NCI-H345 (cell line): ENCODE results near the gene NR1H2.
A peak's percentile ranks its signal among the peaks of the same experiment; 100 is the strongest.
"Not testable (repeated sequence)": the region's sequence is repeated elsewhere in the genome, so short reads cannot be mapped to it uniquely, and the experiment has no call there.

Experiments
- DNase-seq: peaks from one replicate; lab custom pipeline; 2025; lab: John Stamatoyannopoulos, UW

NR1H2 gene

DNA sequence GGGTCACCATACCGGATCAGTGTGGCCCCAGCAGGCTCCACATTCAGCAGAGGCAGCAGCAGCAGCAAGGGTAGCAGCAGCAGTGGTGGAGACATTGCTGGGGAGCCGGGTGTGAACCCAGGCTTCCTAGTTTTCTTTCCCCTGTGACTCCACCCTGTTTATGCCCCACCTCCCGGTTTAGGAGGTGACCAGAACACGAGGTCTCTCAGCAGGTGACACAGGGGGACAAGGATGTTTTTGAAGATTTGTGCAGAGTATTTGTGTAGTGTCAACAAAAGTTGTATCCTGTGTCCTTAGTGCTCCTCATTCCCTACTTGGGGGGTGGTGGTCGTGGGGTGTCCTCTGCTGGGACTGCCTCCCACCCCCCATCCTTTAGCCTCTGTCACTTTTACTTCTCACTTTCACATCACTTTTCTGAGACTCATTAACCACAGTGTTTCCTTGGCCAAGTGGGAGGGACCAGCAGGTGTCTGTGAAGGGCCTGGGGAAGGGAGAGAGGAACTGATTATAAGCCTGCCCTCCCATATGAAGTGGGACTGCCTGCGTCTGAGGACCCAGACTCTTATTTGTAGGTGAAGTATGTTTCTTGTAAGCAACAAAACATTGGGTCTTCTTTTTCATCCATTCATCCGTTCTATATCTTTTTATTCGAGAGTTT is 31.5 kb upstream of the NR1H2 start:
- no peak for DNase-seq

- DNase-seq = not testable (repeated sequence)
These were observed 29.1 kb upstream of the NR1H2 start for GRCh38 chr19:50347089-50347581.

DNA sequence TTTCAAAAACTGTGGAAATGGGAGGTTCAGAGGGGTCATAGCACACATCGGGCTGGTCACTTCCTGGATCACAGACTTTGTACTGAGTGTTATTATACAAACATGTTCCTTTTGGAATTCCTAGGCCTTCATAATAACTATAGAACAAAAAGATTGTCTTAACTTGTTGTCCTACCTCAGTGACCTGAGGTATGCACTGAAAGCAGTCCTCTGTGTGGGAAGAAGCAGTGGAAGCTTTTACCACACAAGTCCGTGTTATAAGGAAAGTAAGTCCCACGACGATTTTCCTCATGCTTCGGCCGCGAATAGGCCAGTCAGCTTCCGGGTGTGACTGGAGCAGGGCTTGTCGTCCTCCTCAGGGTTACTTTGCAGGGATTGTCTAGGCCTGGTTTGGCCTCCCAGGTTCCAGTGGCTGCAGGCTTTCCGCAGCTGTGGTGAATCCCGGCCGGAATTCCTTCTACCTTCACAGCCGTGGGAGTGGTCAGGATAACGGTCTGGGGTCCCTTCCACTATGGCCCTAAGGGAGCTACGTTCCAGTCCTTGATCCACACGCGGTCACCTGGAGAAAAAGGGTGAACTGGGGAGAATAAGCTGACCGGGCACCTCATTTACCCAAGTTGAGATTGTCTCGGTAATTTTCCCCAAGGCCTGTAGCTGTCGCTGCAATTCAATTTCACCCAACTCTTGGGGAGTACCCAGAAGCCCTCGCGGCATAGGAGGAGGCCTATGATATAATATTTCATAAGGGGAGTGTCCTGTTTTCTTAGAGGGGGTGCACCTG is 26.8 kb upstream of the NR1H2 start:
- no peak for DNase-seq

DNA sequence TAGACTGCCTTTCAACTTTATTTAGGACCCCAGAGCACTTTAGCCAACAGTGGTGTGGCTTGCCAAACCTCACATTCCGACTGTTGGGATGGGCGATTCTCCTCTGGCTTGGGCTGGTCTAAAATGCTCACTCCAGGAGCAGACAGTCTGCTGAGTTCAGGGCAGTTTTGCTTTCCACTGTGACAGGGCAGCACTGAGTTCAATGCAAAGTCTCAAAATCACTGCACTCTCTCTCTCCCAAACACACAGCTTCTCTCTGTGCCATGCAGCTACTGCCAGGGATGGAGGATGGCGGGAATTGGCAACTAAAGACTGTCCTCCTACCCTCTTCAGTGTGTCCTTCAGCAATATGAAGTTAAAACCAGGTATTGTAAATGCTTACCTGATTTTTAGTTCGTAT is 24.0 kb upstream of the NR1H2 start:
- no peak for DNase-seq

GRCh38 chr19:50353487-50353880 is 22.8 kb upstream of the NR1H2 start:
- DNase-seq = not testable (repeated sequence)

GRCh38 chr19:50356691-50357177 is 19.5 kb upstream of the NR1H2 start:
- DNase-seq = no peak

GRCh38 chr19:50357178-50358100 is 18.8 kb upstream of the NR1H2 start:
- DNase-seq = peak; percentile 75

GRCh38 chr19:50358483-50359327 is 17.6 kb upstream of the NR1H2 start:
- peak; percentile 70 for DNase-seq

- no peak for DNase-seq
These were observed 16.9 kb upstream of the NR1H2 start for GRCh38 chr19:50359328-50359818.

DNA sequence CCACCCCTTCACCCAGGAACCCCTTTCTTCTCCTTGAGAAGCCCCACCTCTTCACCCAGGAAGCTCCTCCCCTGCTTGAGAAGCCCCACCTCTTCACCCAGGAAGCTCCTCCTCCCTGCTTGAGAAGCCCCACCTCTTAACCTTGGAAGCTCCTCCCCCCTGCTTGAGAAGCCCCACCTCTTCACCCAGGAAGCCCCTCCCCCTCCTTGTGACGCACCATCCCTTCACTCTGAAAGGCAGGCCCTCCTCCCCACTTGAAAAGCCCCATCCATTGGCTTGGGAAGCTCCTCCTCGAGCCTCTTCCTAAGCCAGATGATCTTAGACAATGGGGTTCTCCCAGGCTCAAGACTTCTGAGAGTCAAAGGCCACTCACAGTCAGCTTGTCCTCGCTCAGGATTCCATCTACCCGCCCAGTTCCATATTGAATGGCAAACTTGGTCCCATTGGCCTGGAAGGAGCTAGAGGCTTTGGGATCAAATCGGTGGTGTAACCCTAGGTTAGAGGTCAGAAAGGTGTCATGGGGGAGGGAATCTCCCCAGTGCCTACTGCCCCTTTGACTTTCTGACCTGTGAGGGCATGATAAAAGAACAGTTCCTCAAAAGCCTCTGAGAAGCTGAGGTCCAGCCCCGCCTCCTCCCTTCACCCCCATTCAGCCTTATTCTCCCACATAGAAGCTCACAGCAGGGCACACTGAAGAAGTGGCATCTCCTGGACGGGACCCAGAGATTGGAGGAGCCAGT is 14.8 kb upstream of the NR1H2 start:
- DNase-seq = no peak

- DNase-seq = no peak
These were observed 14.2 kb upstream of the NR1H2 start for GRCh38 chr19:50362030-50362412.

- DNase-seq = no peak
These were observed 13.4 kb upstream of the NR1H2 start for GRCh38 chr19:50362656-50363424.

- no peak for DNase-seq
These were observed 10.6 kb upstream of the NR1H2 start, which contains the start of gene NAPSA for GRCh38 chr19:50365434-50366306. Gene NAPSA (minus strand): TSS chr19:50365639. CDS start chr19:50365621, 18 bp downstream.

DNA sequence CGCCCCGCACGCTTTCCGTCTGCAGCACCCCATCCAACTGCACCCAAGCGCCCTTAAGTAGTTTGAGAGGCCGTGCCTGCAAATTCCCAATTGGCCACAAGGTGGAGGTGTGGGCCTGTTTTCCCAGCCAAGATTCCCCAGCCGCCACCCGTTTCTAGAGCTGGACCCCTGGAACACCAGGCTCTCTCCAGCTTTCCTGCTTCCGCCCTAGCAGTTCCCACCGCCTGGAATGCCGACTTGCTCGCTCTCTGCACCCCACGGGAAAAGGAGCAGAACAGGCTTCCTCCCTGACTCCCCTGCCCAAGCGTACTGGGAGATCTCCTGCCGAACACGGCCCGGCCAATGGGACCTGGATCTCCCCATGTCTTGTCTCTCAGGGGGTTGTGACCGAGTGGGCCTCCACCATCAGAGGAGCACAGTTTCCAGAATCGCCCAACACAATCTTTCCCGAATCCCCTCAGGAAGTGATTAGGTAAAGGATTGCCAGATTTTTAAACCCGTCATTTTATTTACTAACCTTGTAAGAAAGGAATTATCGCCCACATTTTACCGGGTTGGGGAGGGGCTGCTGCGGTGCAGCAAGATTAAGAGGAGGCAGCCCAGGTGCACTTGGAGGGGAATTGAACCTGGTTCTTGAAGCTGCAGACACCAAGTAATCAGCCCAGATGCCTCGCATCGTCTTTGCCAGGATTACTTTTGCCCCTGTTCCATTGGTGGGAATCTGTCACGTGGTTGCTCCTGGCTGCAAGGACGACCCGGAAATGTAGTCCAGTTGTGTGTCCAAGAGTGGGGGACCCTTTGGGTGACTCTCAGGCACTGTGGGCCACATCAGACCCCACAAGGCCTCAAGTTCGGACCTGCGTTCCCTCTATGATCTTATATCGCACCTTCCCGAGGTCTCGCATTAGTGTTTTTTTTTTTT is 7.3 kb upstream of the NR1H2 start:
- DNase-seq = peak; percentile 43

DNA sequence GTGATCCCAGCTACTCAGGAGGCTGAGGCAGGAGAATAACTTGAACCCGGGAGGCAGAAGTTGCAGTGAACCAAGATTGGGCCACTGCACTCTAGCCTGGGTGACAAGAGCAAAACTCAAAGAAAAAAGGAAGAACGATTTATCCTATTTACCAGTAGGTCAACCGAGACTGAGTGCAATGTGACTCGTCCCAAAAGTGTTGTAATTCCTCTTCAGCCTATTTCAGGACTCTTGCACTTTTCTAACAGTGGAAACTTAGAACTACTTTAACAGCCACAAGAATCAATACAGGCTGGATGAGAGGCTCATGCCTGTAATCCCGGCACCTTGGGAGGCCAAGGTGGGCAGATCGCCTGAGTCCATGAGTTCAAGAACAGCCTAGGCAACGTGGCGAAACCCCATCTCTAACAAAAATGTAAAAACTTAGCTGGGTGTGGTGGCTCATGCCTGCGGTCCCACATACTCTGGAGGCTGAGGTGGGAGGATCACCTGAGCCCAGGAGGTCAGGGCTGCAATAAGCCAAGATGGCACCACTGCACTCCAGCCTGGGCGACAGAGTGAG is 4.3 kb upstream of the NR1H2 start:
- DNase-seq = no peak

GRCh38 chr19:50377051-50377461 is 799 bp downstream of the NR1H2 start:
- peak; percentile 64 for DNase-seq

GRCh38 chr19:50377517-50377916 is 1.3 kb downstream of the NR1H2 start:
- no peak for DNase-seq
